ENCODE data around the gene UXT. TPM values are rescaled to one million over a fixed set of nuclear protein-coding genes. Genes with fewer than 3 reads are reported as not detected.

UXT gene
- total RNA-seq, 1 experiment from 2014 or later: 143 TPM

GRCh38 chrX:47633689-47634590, 25.0 kb downstream of the UXT start:
- DNase-seq (no peak), ATAC-seq (no peak)
- H3K9me3 ChIP-seq (ENCODE audit: low read length): no peaks in the 10 kb centered on the region
- no peak overlapping the region for H3K27ac ChIP-seq (ENCODE audit: low read length)
- H3K4me3 ChIP-seq (ENCODE audit: low read length): no peak overlapping the region
- TF ChIP-seq EZH2phosphoT487 (IDR thresholded peaks at IDR 0.05; ENCODE audit: borderline replicate concordance, low read length): no peak
- TF ChIP-seq EZH2 (IDR thresholded peaks at IDR 0.05; ENCODE audit: low read length, unreplicated experiment): no peak
- TF ChIP-seq CTCF (conservative IDR thresholded peaks at IDR 0.05; ENCODE audit: low read depth, low read length): no peak
- H3K9ac ChIP-seq (ENCODE audit: low read length): no peak overlapping the region
- CTCF ChIA-PET: no interaction called here
- H3K4me1 ChIP-seq (ENCODE audit: insufficient read depth, low read length): no peaks in the 10 kb centered on the region
- H3K4me2 ChIP-seq (ENCODE audit: low read length): no peak overlapping the region
- H3K79me2 ChIP-seq (ENCODE audit: low read length): no peaks in the 10 kb centered on the region
- no peaks in the 10 kb centered on the region for H3K9me2 ChIP-seq (replicated peaks; ENCODE audit: low read length)
- no peak overlapping the region for H2AFZ ChIP-seq (ENCODE audit: low read length)
- intact Hi-C loops (cut with micrococcal nuclease): no loop called here
- no peaks in the 10 kb centered on the region for H4K20me1 ChIP-seq (ENCODE audit: low read length)
- peaks cover 11% of the 10 kb centered on the region; the same call in 1 of the 2 replicates for H3K36me3 ChIP-seq (ENCODE audit: low read depth, low read length)
- H3F3A ChIP-seq (ENCODE audit: low read length, unreplicated experiment): no peaks in the 10 kb centered on the region
- no peaks in the 10 kb centered on the region for H3K27me3 ChIP-seq (ENCODE audit: low read length)
- no TSS peak for BruUV-seq (replicated peaks)
- POLR2A ChIA-PET (ENCODE audit: unreplicated experiment): no interaction called here

DNA sequence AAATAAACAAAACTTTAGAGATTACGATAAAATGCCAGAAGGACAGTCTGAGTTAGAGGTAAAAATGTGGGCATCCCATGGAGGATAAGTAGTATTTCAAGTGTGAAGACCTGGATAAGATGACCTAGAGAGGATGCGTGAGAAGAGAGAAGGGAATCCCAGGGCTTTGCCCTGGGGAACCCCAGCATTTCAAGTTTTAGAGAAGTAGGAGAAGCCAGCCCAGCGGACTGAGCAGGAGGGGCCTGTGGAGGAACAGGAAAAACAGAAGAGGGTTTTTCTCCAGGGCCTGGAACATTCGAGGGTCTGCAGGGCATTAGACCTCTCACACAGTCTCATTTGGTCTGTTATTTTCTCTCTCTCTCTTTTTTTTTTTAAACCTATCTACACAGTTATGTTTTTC, 26.3 kb downstream of the UXT start:
- POLR2A ChIA-PET (ENCODE audit: unreplicated experiment): no interaction called here
- BruUV-seq (replicated peaks): no TSS peak
- no peak overlapping the region for H3K4me2 ChIP-seq (ENCODE audit: low read length)
- no peak overlapping the region for H3K4me3 ChIP-seq (ENCODE audit: low read length)
- DNase-seq (no peak), ATAC-seq (no peak)
- TF ChIP-seq EZH2phosphoT487 (IDR thresholded peaks at IDR 0.05; ENCODE audit: borderline replicate concordance, low read length): no peak
- H3K4me1 ChIP-seq (ENCODE audit: insufficient read depth, low read length): no peaks in the 10 kb centered on the region
- no peak overlapping the region for H2AFZ ChIP-seq (ENCODE audit: low read length)
- H3K79me2 ChIP-seq (ENCODE audit: low read length): no peaks in the 10 kb centered on the region
- intact Hi-C loops (cut with micrococcal nuclease): no loop called here
- H3K9ac ChIP-seq (ENCODE audit: low read length): no peak overlapping the region
- H3K9me2 ChIP-seq (replicated peaks; ENCODE audit: low read length): no peaks in the 10 kb centered on the region
- no peaks in the 10 kb centered on the region for H4K20me1 ChIP-seq (ENCODE audit: low read length)
- H3K36me3 ChIP-seq (ENCODE audit: low read depth, low read length): peaks cover 7% of the 10 kb centered on the region; the same call in 1 of the 2 replicates
- no peaks in the 10 kb centered on the region for H3F3A ChIP-seq (ENCODE audit: low read length, unreplicated experiment)
- no peaks in the 10 kb centered on the region for H3K27me3 ChIP-seq (ENCODE audit: low read length)
- H3K9me3 ChIP-seq (ENCODE audit: low read length): no peaks in the 10 kb centered on the region
- CTCF ChIA-PET: no interaction called here
- H3K27ac ChIP-seq (ENCODE audit: low read length): no peak overlapping the region

DNA sequence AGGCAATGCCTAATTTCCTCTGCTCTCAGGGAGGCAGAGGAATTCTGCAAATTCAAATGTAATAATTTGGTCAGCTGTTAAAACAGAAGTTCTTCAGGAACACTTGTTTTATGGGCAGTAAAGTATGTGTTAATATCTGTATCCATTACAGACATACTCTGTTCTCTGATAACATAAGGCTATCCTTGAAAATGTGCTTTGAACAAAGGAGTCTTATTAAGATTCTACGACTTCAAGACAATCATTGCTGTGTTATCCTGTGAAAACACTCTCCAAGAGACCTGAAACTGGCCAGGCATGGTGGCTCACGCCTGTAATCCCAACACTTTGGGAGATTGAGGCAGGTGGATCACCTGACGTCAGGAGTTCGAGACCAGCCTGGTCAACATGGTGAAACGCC, 27.3 kb downstream of the UXT start:
- Histone ChIP-seq H3F3A (ENCODE audit: low read length, unreplicated experiment) (no peaks in the 10 kb centered on the region), H3K79me2 (ENCODE audit: low read length) (no peaks in the 10 kb centered on the region), H3K9me2 (replicated peaks; ENCODE audit: low read length) (no peaks in the 10 kb centered on the region), H3K36me3 (ENCODE audit: low read depth, low read length) (peaks cover 6% of the 10 kb centered on the region; the same call in 1 of the 2 replicates), H3K4me2 (ENCODE audit: low read length) (no peak overlapping the region), H3K9ac (ENCODE audit: low read length) (no peak overlapping the region), H3K27ac (ENCODE audit: low read length) (no peak overlapping the region), H3K9me3 (ENCODE audit: low read length) (no peaks in the 10 kb centered on the region), H3K4me3 (ENCODE audit: low read length) (no peak overlapping the region), H2AFZ (ENCODE audit: low read length) (no peak overlapping the region), H3K4me1 (ENCODE audit: insufficient read depth, low read length) (no peaks in the 10 kb centered on the region), H3K27me3 (ENCODE audit: low read length) (no peaks in the 10 kb centered on the region), H4K20me1 (ENCODE audit: low read length) (no peaks in the 10 kb centered on the region)
- no peak for DNase-seq
- TF ChIP-seq CTCF (conservative IDR thresholded peaks at IDR 0.05; ENCODE audit: low read depth, low read length) (no peak), EZH2 (IDR thresholded peaks at IDR 0.05; ENCODE audit: low read length, unreplicated experiment) (no peak), EZH2phosphoT487 (IDR thresholded peaks at IDR 0.05; ENCODE audit: borderline replicate concordance, low read length) (no peak)
- intact Hi-C loops (cut with micrococcal nuclease): no loop called here
- ATAC-seq: no peak
- ChIA-PET POLR2A (ENCODE audit: unreplicated experiment) (no interaction called here), CTCF (no interaction called here)
- no TSS peak for BruUV-seq (replicated peaks)

Data from PC-3 (cell line).